Measurements from ENCODE around the gene RHBDF1.
A peak's percentile ranks its signal among the peaks of the same experiment; 100 is the strongest.

Gene RHBDF1

GRCh38 chr16:72561-73548 lies at the start of gene RHBDF1:
RHBDF1 (minus strand) TSS chr16:72631; CDS start chr16:65015, 7,616 bp downstream.
- peak; percentile 19 for DNase-seq

- no peak for DNase-seq
Observed at GRCh38 chr16:120756-121155, 48.3 kb upstream of the RHBDF1 start.

GRCh38 chr16:119835-120491 lies 47.5 kb upstream of the RHBDF1 start:
- no peak for DNase-seq

- DNase-seq, result no peak
Observed at GRCh38 chr16:119295-119694, 46.9 kb upstream of the RHBDF1 start.

- no peak for DNase-seq
Observed at GRCh38 chr16:118857-119256, 46.4 kb upstream of the RHBDF1 start.

- peak; percentile 63 for DNase-seq
Observed at GRCh38 chr16:117379-118365, 45.2 kb upstream of the RHBDF1 start.

- DNase-seq, result no peak
Observed at GRCh38 chr16:116015-116414, 43.6 kb upstream of the RHBDF1 start.

- no peak for DNase-seq
Observed at GRCh38 chr16:114327-114726, 41.9 kb upstream of the RHBDF1 start.

- no peak for DNase-seq
Observed at GRCh38 chr16:112153-112840, 39.9 kb upstream of the RHBDF1 start.

GRCh38 chr16:106623-107324 lies 34.3 kb upstream of the RHBDF1 start:
- DNase-seq, result peak; percentile 75

- no peak for DNase-seq
Observed at GRCh38 chr16:105521-105920, 33.1 kb upstream of the RHBDF1 start.

- no peak for DNase-seq
Observed at GRCh38 chr16:104928-105327, 32.5 kb upstream of the RHBDF1 start.

GRCh38 chr16:104355-104754 lies 31.9 kb upstream of the RHBDF1 start:
- DNase-seq, result no peak

GRCh38 chr16:102060-102855 lies 29.8 kb upstream of the RHBDF1 start:
- no peak for DNase-seq

- no peak for DNase-seq
Observed at GRCh38 chr16:101586-101985, 29.2 kb upstream of the RHBDF1 start.

- DNase-seq, result no peak
Observed at GRCh38 chr16:100989-101388, 28.6 kb upstream of the RHBDF1 start.

GRCh38 chr16:97822-98221 lies 25.4 kb upstream of the RHBDF1 start:
- no peak for DNase-seq

GRCh38 chr16:96935-97381 lies 24.5 kb upstream of the RHBDF1 start:
- peak; percentile 92 for DNase-seq

- DNase-seq, result no peak
Observed at GRCh38 chr16:94918-95265, 22.5 kb upstream of the RHBDF1 start.

All from activated CD4-positive, alpha-beta T cell treated with anti-CD3 and anti-CD28 coated beads, Interleukin-10, Interleukin-2, amounts not matched to agents 100 ng/mL and 50 ng/mL, durations not matched to agents 16 hours and 8 hours (primary cell).